HG03521 (cell line): ENCODE measurements around the gene RASAL2.

Experiments used
- ATAC-seq: cut with Tn5 transposase; IDR thresholded peaks from one replicate; pipeline ENCODE4 v1.9.1; 2021; ENCODE audit warnings: mild to moderate bottlenecking, moderate library complexity; ENCODE audit not compliant: unreplicated experiment

Gene RASAL2

GRCh38 chr1:178093951-178094738 lies at the start of gene RASAL2:
TSS of gene RASAL2 (plus strand) at chr1:178094104. CDS start at chr1:178094493, 389 bp downstream.
- peak; percentile 35 for ATAC-seq

- no peak for ATAC-seq
Measured at GRCh38 chr1:178046591-178047270, 47.2 kb upstream of the RASAL2 start.

- ATAC-seq = no peak
Measured at GRCh38 chr1:178047403-178048093, 46.4 kb upstream of the RASAL2 start.

- ATAC-seq = no peak
Measured at GRCh38 chr1:178048426-178048825, 45.5 kb upstream of the RASAL2 start.

- ATAC-seq = no peak
Measured at GRCh38 chr1:178048883-178049282, 45.0 kb upstream of the RASAL2 start.

GRCh38 chr1:178050084-178050483 lies 43.8 kb upstream of the RASAL2 start:
- no peak for ATAC-seq

GRCh38 chr1:178051071-178051470 lies 42.8 kb upstream of the RASAL2 start:
- ATAC-seq = no peak

GRCh38 chr1:178052650-178053461 lies 41.0 kb upstream of the RASAL2 start:
- no peak for ATAC-seq

- no peak for ATAC-seq
Measured at GRCh38 chr1:178055093-178055492, 38.8 kb upstream of the RASAL2 start.

GRCh38 chr1:178055779-178056471 lies 38.0 kb upstream of the RASAL2 start:
- ATAC-seq = peak; percentile 93

- no peak for ATAC-seq
Measured at GRCh38 chr1:178057141-178057765, 36.7 kb upstream of the RASAL2 start.

- no peak for ATAC-seq
Measured at GRCh38 chr1:178057912-178058534, 35.9 kb upstream of the RASAL2 start.

- ATAC-seq = no peak
Measured at GRCh38 chr1:178060789-178061556, 32.9 kb upstream of the RASAL2 start.

GRCh38 chr1:178061620-178062019 lies 32.3 kb upstream of the RASAL2 start:
- ATAC-seq = no peak

GRCh38 chr1:178064191-178064821 lies 29.6 kb upstream of the RASAL2 start:
- ATAC-seq = no peak

- ATAC-seq = no peak
Measured at GRCh38 chr1:178065250-178065649, 28.7 kb upstream of the RASAL2 start.

GRCh38 chr1:178066296-178066907 lies 27.5 kb upstream of the RASAL2 start:
- no peak for ATAC-seq
